Adrenal gland (tissue), 12 donors: Measurements from ENCODE around the gene KLHL26. TPM values are rescaled to one million over a fixed set of nuclear protein-coding genes. Genes with fewer than 3 reads are reported as not detected.
A peak's percentile ranks its signal among the peaks of the same experiment; 100 is the strongest.

Experiments
- DNase-seq, 7 donors: peaks; one replicate each; pipeline ENCODE4 v3.0.0-alpha.2; 2019 to 2020
- H3K27ac ChIP-seq, 5 donors: fragments of 200-600 bp; sonication (generic) in 4 of 5; 1 replicate in 3 of 5; 2 replicates in 2 of 5; pipeline versions ENCODE4 v1.5.1 to v1.8.0; 2016 to 2020; ENCODE audit warnings: mild to moderate bottlenecking in 1 of 5
- H3K27me3 ChIP-seq: fragments of 200-600 bp; 2 replicates; pipeline ENCODE4 v1.8.0; 2021
- H3K36me3 ChIP-seq, 2 donors: fragments of 200-600 bp; replicated peaks in 1 of 2; 1 replicate in 1 of 2; 2 replicates in 1 of 2; pipeline versions ENCODE4 v1.5.1 to v1.8.0; 2018 to 2022
- H3K4me1 ChIP-seq, 2 donors: fragments of 200-600 bp; replicated peaks in 1 of 2; 1 replicate in 1 of 2; 2 replicates in 1 of 2; pipeline versions ENCODE4 v1.5.1 to v1.8.0; 2018 to 2021
- H3K4me3 ChIP-seq, 4 donors: fragments of 200-600 bp; sonication (generic) in 3 of 4; one replicate each; pipeline ENCODE4 v1.5.1; 2016 to 2018
- H3K9me3 ChIP-seq, 3 donors: fragments of 200-600 bp; sonication (generic) in 1 of 3; replicated peaks in 1 of 3; 1 replicate in 2 of 3; 2 replicates in 1 of 3; pipeline versions ENCODE4 v1.5.1 to v1.8.0; 2016 to 2021
- POLR2A ChIP-seq, 2 donors: fragments of 450-650 bp; IDR thresholded peaks; one replicate each; pipeline ENCODE4 v1.6.1; 2017; ENCODE audit warnings: antibody characterized with exemption in 2 of 2, mild to moderate bottlenecking in 2 of 2, moderate library complexity in 1 of 2
- WGBS, 4 donors: extraction: QIAGEN DNeasy Blood & Tissue Kit in 2 of 4; methylation state at CpG; one replicate each; pipeline versions ENCODE4 v1.1.5 to v1.1.7; 2013 to 2017; 5-methylcytosine and 5-hydroxymethylcytosine counted together
- intact Hi-C, 2 donors: fragments of 100-400 bp; cut with DNase I; formaldehyde crosslinking; loops; one replicate each; pipeline versions ENCODE4 v1.14.1 to v1.15.0; 2022 to 2023
- polyA plus RNA-seq, 3 donors: library from polyadenylated mRNA; stranded (reverse); fragments of 200-250 nt in 2 of 3; fragments of 350-450 nt in 1 of 3; fragmentation: Illumina TruSeq in 1 of 3; extraction: RNeasy Lipid Tissue Mini Kit (QIAGEN cat#74804) in 1 of 3; gene quantifications; one replicate each; pipeline ENCODE4 v1.2.3, GENCODE V29; 2013 to 2014
- total RNA-seq, 9 donors: library from RNA; depleted of rRNA in 4 of 9; stranded (reverse); fragments of >200 nt in 4 of 9; fragments of 120-200 nt in 1 of 9; fragmentation: NEBNext Ultra II Directional in 1 of 9; extraction: Animal tissue kit (Norgen Biotek cat#: 25700) in 1 of 9; gene quantifications; one replicate each; pipeline versions ENCODE4 v1.1.0 to v1.2.4, GENCODE V29; 2013 to 2023
- TF ChIP-seq, protein P1 (sequence below), 6 experiments: fragments of 450-650 bp in 4 of 6; fragments of 200-600 bp in 2 of 6; sonication (generic) in 1 of 6; IDR thresholded peaks; 1 replicate in 5 of 6; 2 replicates in 1 of 6; pipeline versions ENCODE4 v1.5.1 to v1.8.0; 2016 to 2021; ENCODE audit warnings: antibody characterized with exemption in 6 of 6, mild to moderate bottlenecking in 2 of 6, moderate library complexity in 1 of 6
- donor health status: healthy with polysubstance abuse.
- donor health status: Bipolar disorder and iron deficiency.
- donor health status: DM: yes; HTN: yes; CAD: no.
- donor health status: DM: no; HTN: no; CAD: no.
- donor health status: DM: no; HTN: no; CAD: no.
- donor health status: DM: yes; HTN: yes; CAD: no.

The KLHL26 gene
- total and polyA plus RNA-seq, 12 donors = 1.4 to 15.2 (median 8.2) TPM

- Histone ChIP-seq H3K27ac (no peak overlapping the region), H3K4me3 (no peak overlapping the region), H3K27me3 (no peaks in the 10 kb centered on the region), H3K4me1 (peaks cover 0 to 12% of the 10 kb centered on the region in 2 donors), H3K9me3 (no peaks in the 10 kb centered on the region), H3K36me3 (no peaks in the 10 kb centered on the region)
- intact Hi-C loops = no loop called here
- DNase-seq = no peak
- TF ChIP-seq, protein P1, sequence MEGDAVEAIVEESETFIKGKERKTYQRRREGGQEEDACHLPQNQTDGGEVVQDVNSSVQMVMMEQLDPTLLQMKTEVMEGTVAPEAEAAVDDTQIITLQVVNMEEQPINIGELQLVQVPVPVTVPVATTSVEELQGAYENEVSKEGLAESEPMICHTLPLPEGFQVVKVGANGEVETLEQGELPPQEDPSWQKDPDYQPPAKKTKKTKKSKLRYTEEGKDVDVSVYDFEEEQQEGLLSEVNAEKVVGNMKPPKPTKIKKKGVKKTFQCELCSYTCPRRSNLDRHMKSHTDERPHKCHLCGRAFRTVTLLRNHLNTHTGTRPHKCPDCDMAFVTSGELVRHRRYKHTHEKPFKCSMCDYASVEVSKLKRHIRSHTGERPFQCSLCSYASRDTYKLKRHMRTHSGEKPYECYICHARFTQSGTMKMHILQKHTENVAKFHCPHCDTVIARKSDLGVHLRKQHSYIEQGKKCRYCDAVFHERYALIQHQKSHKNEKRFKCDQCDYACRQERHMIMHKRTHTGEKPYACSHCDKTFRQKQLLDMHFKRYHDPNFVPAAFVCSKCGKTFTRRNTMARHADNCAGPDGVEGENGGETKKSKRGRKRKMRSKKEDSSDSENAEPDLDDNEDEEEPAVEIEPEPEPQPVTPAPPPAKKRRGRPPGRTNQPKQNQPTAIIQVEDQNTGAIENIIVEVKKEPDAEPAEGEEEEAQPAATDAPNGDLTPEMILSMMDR (IDR thresholded peaks at IDR 0.05) = no peak
- TF ChIP-seq POLR2A (IDR thresholded peaks at IDR 0.05) = no peak
- 87 to 93% (median 92%) methylated on average over 11 to 16 of the region's 16 CpGs for WGBS, 4 donors
These were observed 51.1 kb downstream of the KLHL26 start for GRCh38 chr19:18687740-18688465.

GRCh38 chr19:18696023-18696422, 59.2 kb downstream of the KLHL26 start:
- no peaks in the 10 kb centered on the region for H3K27me3 ChIP-seq
- H3K9me3 ChIP-seq = no peaks in the 10 kb centered on the region
- H3K4me1 ChIP-seq = peaks cover 9 to 12% of the 10 kb centered on the region in 2 donors
- H3K27ac ChIP-seq = no peak overlapping the region
- no peak for DNase-seq
- whole genome bisulfite sequencing, 4 donors = 93 to 100% (median 94%) methylated on average over 2 to 12 of the region's 12 CpGs
- intact Hi-C loops = no loop called here
- H3K36me3 ChIP-seq = no peaks in the 10 kb centered on the region
- no peak overlapping the region for H3K4me3 ChIP-seq
- TF ChIP-seq, protein P1 (IDR thresholded peaks at IDR 0.05) = no peak
- TF ChIP-seq POLR2A (IDR thresholded peaks at IDR 0.05) = no peak

DNA sequence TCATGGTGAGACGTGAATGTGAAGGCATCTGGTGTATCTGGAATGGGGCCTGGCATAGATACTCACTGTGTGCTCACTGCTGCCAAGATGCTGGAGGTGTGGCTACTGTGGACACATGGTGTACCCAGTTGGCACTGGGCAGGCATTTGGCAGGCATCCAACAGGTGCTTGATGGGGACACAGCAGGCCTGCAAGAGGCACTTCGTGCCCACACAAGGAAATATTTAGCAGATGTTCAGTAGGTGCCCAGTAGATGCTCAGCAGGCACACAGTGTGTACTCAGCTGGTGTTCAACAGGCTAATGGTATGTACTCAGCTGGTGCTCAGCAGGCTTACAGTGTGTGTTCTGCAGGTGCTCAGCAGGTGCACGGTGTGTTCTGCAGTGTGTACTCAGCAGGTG, 60.9 kb downstream of the KLHL26 start:
- Histone ChIP-seq H3K4me1 (peaks cover 13 to 19% of the 10 kb centered on the region in 2 donors), H3K27me3 (no peaks in the 10 kb centered on the region), H3K36me3 (no peaks in the 10 kb centered on the region), H3K4me3 (no peak overlapping the region), H3K9me3 (no peaks in the 10 kb centered on the region), H3K27ac (no peak overlapping the region)
- intact Hi-C loops = no loop called here
- TF ChIP-seq POLR2A (IDR thresholded peaks at IDR 0.05) = no peak
- TF ChIP-seq, protein P1 (IDR thresholded peaks at IDR 0.05) = no peak
- DNase-seq = peak in 1 of 7 donors; percentile 46
- 43 to 83% (median 77%) methylated on average over 1 to 3 of the region's 3 CpGs for WGBS, 4 donors

DNA sequence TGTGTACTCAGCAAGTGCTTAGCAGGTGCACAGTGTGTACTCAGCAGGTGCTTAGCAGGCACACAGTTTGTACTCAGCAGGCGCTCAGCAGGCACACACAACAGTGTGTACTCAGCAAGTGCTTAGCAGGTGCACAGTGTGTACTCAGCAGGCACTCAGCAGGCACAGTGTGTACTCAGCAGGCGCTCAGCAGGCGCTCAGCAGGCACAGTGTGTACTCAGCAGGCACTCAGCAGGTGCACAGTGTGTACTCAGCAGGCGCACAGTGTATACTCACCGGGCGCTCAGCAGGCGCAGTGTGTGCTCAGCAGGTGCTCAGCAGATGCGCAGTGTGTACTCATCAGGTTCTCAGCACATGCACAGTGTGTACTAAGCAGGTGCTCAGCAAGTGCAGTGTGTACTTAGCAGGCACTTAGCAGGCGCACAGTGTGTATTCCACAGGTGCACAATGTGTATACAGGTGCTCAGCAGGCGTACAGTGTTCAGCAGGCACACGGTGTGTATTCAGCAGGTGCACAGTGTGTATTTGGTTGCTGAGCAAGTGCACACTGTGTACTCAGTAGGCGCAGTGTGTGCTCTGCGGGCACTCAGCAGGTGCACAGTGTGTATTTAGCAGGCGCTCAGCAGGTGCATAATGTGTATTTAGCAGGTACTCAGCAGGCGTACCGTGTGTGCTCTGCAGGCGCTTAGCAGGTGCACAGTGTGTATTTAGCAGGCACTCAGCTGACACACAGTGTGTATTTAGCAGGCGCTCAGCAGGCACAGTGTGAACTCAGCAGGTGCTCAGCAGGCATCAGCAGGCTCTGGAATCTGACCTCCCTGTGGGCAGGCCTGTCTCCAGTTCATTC, 61.7 kb downstream of the KLHL26 start:
- Histone ChIP-seq H3K36me3 (no peaks in the 10 kb centered on the region), H3K27me3 (no peaks in the 10 kb centered on the region), H3K4me1 (peaks cover 13 to 19% of the 10 kb centered on the region in 2 donors), H3K27ac (no peak overlapping the region), H3K9me3 (no peaks in the 10 kb centered on the region), H3K4me3 (no peak overlapping the region)
- intact Hi-C loops = no loop called here
- whole genome bisulfite sequencing, 4 donors = 92 to 98% (median 93%) methylated on average over 12 to 18 of the region's 18 CpGs
- no peak for DNase-seq
- TF ChIP-seq, protein P1 (IDR thresholded peaks at IDR 0.05) = no peak
- TF ChIP-seq POLR2A (IDR thresholded peaks at IDR 0.05) = no peak
